Stimulated activated naive CD4-positive, alpha-beta T cell treated with Interleukin-2 at 50 U/mL for 16 hours (primary cell): ENCODE measurements around the gene IGF2R.
"Not testable (repeated sequence)": the region's sequence is repeated elsewhere in the genome, so short reads cannot be mapped to it uniquely, and the experiment has no call there.

Experiments
- DNase-seq: peaks from one replicate; lab custom pipeline; 2025; lab: John Stamatoyannopoulos, UW

Gene IGF2R

DNA sequence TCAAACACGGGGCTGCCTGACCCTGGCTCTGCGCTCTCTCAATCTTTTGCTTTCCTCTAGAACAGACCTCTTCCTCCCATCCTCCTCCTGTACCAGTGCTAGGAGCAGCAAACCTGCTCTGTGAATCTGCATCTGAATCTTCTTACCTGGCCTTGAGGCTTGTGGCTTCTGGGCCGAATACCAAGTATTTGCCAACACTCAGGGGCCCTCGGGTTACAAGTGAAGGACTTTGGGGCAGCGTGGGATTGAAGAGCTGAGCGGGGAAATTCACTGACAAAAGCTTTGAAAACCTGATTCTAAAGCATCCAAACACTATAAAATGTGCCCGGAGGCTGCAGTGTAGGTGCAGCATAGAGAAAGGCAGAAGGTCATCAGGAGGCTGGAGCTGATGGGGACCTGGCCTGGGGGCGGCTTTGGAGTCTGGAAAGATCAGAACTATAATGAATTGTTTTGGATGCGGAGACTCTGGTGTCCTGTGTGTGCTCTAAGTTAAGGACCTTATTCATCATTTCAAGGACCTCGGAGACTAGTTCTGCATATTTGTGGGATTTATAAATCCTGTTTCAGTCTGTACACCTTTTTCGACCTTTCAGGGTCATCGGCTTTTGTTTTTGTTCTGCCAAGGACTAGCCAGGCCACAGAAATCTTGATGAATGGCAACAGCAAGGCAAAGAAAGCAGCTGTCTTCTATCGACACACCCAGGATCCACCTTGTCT, 16.4 kb upstream of the IGF2R start:
- no peak for DNase-seq

DNA sequence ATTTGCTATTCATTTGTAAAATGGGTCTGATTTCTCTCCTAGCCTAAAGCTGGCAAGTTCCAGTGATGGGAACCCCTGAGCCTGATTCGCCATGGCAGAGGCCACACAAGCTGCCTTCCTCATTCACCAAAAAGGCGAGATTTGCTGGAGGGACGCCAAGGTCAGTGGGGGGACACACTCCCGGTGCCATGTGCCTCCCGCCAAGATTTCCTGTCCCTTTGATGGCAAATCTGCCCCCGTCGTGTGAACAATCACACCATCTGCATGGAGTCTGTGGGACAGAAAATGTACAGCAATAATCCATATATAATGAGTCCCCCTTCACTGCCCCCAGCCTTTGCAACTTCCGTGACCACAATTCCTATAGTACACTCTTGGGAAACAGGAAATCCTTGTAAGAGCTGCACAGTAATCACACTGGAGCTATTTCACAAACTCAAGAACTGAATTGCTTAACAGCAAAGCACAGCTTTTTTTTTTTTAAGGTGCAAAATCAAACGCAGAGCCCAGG, 15.7 kb upstream of the IGF2R start:
- DNase-seq = no peak

DNA sequence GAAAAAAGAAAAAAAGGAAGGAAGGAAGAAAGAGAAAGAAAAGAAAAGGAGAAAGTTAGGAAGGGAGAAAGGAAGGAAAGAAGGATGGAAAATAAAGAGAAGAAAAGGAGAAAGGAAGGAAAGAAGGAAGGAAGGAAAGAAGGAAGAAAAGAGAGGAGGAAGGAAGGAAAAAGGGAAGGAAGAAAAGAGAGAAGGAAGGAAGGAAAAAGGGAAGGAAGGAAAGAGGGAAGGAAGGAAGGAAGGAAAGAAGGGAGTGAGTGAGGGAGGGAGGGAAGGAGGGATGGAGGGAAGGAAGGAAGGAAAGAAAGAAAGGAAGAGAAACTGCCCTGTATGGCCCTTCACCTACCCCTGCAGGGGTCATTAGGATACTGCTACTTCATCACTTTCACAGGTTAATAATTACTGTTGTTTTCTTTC, 12.9 kb upstream of the IGF2R start:
- no peak for DNase-seq

DNA sequence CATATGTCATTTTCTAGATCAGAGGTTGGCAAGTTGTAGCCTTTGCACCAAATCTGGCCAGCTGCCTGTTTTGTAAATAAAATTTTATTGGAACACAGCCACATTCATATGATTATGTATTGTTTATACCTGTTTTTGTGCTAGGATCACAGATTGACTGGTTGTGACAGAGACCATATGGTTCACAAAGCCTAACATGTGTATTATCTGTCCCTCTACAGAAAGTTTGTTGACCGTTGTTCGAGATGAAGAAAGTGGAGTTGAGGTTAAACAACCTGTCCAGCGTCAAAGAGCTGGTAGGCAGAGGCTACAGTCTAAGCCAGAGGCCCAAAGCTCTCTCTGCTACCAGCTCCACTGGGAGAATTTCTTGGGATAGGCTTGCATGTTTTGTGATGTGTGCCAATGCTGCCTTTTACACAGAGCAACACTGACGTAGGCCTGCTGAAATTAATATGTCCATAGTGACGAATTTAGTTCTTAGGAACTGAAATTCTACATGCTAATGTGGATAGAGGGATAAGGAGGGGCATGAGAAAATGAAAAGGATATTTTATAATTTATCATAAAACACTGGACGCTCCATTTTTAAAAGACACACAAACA, 11.7 kb upstream of the IGF2R start:
- no peak for DNase-seq

DNA sequence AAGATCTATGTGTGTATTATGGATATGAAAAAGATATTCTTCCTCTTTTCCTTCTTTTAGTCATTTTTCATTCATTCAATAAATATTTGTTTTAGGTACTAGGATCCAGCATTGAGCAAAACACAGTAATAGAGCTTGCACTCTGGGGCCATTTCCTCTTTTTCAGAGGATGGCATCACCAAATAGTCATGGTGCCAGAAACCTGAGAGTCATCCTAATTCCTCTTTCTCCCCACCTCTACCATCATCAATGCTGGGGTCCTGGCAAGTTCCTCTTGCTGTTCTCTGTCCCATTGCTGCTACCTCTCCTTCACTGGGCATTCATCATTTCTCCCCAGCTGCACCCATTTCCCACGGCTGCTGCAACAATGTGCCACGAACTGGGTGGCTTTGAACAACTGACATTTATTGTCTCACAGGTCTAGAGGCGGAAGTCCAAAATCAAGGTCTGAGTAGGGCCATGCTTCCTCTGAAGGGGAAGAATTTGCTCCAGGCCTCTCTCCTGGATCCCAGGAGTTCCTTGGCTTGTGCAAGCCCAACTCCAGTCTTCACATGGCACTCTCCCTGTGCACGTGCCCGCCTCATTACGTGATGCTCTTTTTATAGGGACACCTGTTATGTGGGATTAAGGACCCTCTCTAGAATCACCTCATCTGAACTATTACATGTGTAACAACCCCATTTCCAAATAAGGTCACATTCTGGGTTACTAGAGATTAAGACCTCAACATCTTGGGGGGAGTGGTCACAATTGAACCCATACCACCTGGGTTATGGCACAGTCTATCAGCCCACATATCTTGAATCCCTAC, 9.5 kb upstream of the IGF2R start:
- no peak for DNase-seq

DNA sequence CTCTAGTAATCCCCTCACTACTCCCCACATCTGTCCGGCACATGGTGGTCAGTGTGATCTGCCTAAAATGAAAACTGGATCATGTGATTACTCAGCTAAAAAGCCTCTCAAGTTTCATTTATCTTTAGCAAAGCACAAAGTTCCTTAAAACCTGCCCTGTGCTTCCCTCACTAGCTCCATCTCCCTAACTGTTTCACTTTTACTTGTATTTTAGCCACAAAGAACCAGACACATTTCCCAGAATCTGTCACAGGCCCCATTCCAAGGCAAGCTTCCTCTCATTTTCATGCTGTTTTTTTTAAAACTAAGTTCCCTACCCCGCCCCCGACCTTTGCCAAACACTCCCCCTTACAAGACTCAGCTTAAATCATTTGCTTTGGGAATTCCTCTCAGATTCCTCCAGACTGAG, 8.9 kb upstream of the IGF2R start:
- DNase-seq = no peak

DNA sequence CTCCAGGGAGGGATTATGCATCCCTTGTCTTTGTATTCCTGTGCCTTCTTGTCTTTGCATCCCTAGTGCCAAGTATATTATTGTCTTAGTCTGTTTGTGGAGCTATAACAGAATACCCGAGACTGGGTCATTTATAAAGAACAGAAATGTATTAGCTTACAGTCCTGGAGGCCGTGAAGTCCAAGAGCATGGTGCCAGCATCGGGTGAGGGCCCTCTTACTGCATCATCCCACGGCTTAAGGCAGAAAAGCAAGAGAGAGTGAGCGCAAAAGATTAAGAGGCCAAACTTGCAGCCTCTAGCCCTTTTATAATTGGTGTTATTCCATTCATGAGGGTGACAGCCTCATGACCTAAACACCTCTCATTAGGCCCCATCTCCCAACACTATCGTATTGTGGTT, 8.4 kb upstream of the IGF2R start:
- DNase-seq = no peak

DNA sequence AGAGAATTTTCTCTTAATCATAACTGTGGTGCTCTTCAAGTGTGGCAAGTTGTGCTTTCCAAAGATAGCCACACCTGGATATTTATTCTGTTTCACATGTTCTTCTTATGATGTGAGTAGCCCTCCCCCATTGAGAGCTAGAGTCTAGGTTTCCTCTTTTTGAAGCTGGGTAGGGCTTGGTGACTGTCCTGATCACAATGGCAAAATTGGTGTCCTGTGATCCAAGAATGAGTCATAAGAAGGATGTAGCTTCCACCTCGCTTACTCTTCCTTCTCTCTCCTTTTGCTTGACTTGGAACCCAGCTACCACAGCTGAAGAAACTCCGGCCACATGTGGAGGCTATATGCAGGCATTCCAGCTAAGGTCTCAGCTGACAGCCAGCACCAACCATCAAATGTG, 7.4 kb upstream of the IGF2R start:
- DNase-seq = no peak

DNA sequence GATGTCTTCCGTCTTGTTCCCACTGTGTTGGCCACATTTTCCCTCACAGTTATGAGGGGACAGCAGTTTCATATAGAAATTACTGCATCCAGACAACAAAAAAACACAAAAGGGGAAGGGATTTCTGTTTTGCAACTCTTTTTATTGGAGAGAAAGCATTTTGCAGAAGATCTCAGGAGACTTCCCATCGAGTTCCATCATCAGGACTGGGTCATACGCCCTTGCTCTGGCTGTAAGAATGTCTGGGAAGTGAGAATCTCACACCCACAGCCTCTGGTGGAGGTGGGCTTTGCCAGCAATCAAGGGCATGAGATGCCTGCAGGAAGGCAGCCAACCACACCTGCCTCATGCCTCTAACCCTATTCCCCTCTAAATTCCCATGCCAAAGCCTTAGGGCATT, 5.8 kb upstream of the IGF2R start:
- no peak for DNase-seq

DNA sequence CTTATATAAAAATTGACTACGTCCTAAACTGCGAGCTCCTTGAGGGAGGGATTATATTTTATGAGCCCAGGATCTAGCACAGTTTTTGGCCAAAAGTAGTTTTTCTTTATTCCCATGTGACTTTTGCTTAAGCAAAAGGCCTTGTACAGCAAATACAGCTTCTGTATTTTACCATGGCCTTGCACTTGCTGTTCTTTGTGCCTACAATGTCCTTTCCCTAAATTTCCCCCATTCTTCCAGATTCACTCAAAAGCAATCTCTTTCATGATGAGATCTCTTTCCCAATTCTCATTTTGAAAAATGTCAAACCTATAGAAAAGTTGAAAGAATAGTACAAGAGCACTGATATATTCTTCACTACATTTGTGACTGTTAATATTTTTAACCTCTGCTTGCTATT, 4.8 kb upstream of the IGF2R start:
- no peak for DNase-seq

DNA sequence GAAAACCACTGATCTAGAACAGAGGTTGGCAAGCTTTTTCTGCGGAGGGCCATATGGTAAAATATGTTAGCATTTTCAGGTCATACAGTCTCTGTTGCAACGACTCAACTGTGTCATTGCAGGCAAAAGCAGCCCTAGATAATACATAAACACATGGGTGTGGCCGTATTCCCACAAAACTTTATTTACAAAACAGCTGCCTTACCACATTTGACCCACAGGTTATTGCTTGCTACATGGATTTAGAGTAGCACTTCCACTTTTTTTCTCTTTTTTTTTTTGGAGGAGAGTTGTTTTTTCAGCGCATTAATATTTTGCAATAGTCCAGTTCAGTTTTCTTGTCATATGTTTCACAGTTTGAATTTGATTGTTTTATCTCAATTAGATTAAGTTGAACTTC, 2.5 kb upstream of the IGF2R start:
- no peak for DNase-seq

DNA sequence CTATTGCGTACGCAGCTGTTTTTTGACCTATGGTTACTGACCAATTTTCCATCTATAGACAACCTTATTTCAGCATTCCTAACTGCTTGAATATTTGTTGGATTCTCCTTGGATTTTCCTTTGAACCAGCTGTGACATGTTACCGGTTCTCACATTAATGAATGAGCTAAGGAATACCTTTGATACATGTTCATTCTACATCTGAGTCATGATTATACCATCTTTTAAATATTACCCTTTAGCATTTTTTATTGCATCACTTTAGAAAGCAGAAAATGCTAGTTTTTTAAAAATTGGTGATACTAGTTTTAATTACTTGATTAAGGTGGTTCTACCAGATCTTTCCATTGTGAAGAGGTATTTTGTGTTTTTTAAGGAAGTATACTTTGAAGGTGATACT, 1.9 kb upstream of the IGF2R start:
- no peak for DNase-seq

DNA sequence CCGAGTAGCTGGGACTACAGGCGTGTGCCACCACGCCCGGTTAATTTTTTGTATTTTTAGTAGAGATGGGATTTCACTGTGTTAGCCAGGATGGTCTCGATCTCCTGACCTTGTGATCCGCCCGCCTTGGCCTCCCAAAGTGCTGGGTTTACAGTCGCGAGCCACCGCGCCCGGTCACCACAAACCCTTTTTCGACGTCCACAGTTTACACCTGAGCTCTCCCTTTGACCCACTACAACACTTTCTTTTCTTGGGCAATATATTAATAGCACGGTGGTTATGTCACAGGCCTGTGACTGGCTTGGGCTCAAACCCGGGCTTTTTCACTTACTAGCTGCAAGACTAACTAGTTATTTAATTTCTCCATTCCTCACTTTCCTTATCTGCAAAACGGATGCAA, 1.3 kb upstream of the IGF2R start:
- DNase-seq = not testable (repeated sequence)

DNA sequence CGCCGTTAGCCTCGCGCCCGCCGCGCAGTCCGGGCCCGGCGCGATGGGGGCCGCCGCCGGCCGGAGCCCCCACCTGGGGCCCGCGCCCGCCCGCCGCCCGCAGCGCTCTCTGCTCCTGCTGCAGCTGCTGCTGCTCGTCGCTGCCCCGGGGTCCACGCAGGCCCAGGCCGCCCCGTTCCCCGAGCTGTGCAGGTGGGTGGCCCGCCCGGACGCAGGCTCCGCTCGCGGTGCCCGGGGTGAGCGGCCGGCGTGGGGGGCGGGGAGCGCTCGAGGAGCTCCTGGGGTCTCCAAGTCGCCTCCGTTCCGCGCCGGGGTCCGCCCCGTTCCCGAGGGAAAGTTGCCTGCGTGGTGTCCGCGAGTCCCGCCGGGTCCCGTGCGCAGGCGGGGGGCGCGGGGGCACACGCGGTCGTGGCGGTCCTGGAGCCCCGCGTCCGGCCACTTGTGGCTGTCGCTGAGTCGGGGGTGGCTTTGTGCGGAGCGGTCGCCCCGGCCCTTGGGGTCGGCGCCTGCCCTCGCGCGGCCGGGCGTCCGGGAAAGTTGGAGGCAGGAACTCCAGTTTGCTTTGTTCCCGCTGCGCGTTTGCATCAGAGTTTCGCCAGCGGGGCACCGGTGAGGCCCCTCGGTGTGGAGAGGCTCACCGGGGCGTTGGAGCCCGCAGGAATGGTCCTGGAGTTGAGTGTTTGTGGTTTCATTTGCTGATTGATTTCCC, 476 bp downstream of the IGF2R start:
- DNase-seq = peak; percentile 19

DNA sequence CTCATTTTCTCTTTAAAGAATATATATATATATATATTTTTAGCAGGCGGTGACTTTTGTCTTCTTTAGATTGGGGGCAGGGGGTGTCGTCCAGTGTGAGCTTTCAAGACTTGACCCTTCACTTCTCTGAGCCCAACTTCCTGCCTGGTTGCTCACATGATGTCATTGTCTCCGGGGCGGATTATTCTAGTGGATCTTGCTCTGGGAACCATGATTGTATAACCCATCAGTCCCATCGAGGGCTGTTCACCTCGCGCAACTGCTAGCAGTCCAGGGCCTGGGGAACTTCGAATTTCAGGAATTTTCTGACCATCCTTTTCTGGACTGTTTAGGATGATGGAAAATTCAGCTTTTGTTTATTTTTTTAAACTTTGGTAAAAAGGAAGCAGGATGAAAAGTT, 1.0 kb downstream of the IGF2R start:
- DNase-seq = peak; percentile 12

DNA sequence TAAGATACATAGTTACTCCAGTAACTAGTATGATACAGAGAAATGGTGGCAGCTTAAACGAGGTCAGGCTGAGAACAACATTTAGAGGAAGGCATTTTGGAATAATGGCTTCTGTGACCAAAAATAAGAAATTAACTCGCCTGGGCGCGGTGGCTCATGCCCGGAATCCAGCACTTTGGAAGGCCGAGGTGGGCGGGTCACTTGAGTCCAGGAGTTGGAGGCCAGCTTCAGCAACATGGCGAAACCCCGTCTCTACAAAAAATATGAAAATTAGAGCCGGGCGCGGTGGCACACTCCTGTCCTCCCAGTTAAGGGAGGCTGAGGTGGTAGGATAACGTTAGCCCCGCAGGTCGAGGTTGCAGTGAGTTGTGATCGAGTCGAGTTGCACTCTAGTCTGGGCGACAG, 1.8 kb downstream of the IGF2R start:
- DNase-seq = no peak

DNA sequence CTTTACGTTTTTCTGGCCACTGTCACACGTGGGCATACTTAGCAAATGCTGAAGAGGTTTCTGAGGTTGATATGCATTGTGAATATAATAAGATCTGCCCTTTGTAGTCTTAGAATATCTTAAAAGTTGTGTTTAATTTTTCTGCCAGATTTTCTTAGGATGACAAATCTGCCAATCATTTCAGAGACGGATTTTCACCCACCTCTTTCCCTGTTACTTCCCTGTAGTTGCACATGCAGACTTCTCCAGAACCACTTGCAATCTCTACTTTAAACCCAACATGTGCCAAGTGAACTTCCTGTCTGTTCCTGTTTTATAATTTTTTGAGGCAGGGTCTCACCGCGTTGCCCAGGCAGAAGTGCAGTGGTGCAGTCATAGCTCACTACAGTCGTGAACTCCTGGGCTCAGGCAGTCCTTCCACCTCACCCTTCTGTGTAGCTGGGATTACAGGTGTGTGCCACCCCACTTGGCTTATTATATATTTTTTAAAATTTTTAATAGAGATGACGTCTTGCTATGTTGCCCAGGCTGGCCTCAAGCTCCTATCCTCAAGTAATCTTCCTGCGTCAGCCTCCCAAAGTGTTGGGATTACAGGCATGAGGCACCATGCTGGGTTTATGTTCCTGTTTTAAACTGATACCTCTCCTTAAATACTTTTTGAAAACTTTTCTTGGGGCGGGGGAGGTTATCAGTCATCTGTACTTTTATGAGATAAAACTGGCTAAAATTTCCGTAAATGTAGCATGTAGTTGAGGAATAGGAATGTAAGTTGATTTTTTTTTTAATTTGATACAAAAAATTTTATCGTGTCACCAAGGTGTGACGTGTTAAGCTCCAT, 2.7 kb downstream of the IGF2R start:
- no peak for DNase-seq

DNA sequence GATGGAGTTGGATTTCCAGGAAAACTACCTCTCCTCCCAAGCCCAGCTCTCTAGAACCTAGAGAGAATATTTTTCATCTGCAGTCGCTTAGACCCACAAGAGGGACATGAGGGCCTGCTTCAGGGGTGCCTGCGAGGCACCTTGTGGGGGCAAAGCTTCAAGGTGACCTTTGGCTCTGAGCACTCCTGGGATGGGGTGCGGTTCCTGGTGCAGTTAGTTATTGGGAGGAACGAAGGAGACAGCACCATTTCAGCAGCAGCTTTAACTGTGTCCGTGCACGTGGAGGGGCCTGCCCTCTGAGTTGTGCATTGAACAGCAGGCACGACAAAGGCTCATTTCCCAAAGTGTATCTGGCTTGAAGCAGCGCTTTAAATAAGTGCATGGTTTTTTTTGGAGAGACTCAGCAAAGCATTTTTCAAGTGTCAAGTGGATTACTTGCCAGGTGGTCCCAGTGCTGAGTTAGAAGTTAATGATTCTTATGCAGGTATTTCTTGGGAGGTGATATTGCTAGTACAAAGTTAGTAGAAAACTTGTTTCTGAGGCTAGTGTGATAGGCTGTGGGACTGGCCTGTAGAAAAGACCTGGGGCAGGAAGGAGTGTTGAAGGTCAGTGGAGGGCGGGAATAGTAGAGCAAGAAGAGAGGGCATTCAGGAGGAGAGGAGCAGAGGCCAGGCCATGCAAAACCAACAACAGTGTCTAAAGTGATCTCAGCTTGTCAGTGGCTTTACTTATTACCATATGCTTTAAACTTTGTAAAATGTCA, 3.8 kb downstream of the IGF2R start:
- DNase-seq = no peak

DNA sequence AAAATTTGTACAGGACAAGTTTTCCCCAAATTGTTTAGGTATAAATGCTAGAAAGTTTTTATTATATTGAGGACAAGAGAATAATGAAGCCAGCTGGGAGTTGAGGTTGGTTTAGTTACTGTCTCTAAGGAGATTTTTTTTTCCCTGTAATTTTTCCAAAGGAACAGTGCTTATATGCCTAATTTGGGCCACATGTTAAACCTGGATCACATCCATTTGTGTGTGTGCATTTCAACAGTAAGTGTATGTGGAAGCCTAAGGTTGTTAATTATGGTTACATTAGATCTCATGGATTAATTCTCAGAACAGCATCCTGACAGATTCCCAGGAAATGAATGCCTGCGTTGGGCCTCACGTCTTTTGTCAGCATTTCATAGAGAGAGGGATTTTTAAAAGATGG, 4.5 kb downstream of the IGF2R start:
- DNase-seq = no peak

DNA sequence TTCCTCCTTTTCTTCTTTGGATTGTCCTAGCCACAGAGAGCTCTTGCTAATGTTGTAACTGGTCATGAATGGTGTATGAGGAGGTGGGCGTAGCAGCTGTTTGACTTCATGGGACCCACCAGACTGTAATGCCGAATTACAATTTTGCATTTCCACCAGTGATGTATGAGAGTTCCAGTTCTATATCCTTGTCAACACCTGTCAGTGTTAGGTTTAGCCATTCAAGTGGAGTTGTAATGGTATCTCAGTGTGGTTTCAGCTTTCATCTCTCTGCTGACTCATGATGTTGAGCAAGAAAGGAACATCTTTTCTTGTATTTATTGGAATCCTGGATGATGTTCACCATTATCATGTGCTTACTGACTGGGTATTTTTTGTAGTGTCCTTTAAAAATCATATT, 5.1 kb downstream of the IGF2R start:
- no peak for DNase-seq

DNA sequence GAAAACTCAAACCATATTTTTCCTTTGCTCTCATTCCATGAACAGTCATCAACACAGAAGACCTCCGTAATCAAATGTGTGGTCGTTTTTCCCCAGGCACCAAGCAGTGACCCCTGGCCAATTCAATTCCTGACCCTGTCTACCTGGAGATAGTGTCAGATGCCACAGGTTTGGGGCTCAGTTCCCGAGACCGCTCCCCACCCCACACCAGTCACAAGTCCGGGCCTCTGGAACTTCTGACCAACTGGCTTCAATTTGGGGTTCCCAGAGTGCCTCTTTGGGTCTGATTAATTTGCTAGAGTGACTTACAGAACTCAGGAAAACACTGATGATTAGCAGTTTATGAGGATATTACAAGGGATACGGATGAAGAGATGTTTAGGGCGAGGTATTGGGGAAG, 6.0 kb downstream of the IGF2R start:
- no peak for DNase-seq
